Caco-2 (cell line): Measurements from ENCODE around the gene SNRNP25. TPM values are rescaled to one million over a fixed set of nuclear protein-coding genes. Genes with fewer than 3 reads are reported as not detected.

Source experiments
- BruUV-seq: library from RNA; stranded (reverse); fragments of 400-500 nt; replicated peaks from 2 replicates; lab custom pipeline; 2021; lab: Mats Ljungman, UMichigan
- CTCF ChIA-PET: fragments of 300-600 bp; sonication (Branson Sonifier 250); formaldehyde crosslinking; loops from one replicate; lab custom pipeline; 2022; ENCODE audit warnings: antibody characterized with exemption; lab: Charles Lee
- POLR2A ChIA-PET: fragments of 300-600 bp; sonication (Branson Sonifier 250); formaldehyde crosslinking; loops from one replicate; lab custom pipeline; 2022; ENCODE audit warnings: antibody characterized with exemption; lab: Charles Lee
- DNase-seq, 2 experiments: peaks; one replicate each; pipeline versions ENCODE4 v3.0.0 to v3.0.0-alpha.2; 2020 to 2022
- H3K27me3 ChIP-seq: replicated peaks from 2 replicates; pipeline ENCODE4 v1.6.0; 2011; ENCODE audit warnings: low read length; ENCODE audit not compliant: control insufficient read depth, insufficient read depth
- H3K36me3 ChIP-seq: 2 replicates; pipeline ENCODE4 v1.5.1; 2011; ENCODE audit warnings: low read length; ENCODE audit not compliant: control insufficient read depth, insufficient read depth
- H3K4me1 ChIP-seq: fragments of 250-450 bp; sonication (Bioruptor Pico); 2 replicates; pipeline ENCODE4 v1.5.1; 2020; ENCODE audit warnings: mild to moderate bottlenecking
- H3K4me3 ChIP-seq: 2 replicates; pipeline ENCODE4 v1.5.1; 2011; ENCODE audit warnings: low read depth, mild to moderate bottlenecking, control low read depth, low read length
- H3K9me3 ChIP-seq: fragments of 250-450 bp; sonication (Bioruptor Pico); 2 replicates; pipeline ENCODE4 v1.5.1; 2020; ENCODE audit warnings: mild to moderate bottlenecking, moderate library complexity
- H3K27ac Mint-ChIP-seq: one replicate; pipeline ENCODE4 v1.8.0; 2022; ENCODE audit warnings: mixed read lengths; ENCODE audit not compliant: unreplicated experiment
- H3K27me3 Mint-ChIP-seq: one replicate; pipeline ENCODE4 v1.8.0; 2022; ENCODE audit warnings: mixed read lengths; ENCODE audit not compliant: insufficient read depth, unreplicated experiment
- H3K36me3 Mint-ChIP-seq: one replicate; pipeline ENCODE4 v1.8.0; 2022; ENCODE audit warnings: mild to moderate bottlenecking, mixed read lengths; ENCODE audit not compliant: insufficient read depth, unreplicated experiment
- H3K4me1 Mint-ChIP-seq: one replicate; pipeline ENCODE4 v1.8.0; 2022; ENCODE audit warnings: low read depth, mixed read lengths; ENCODE audit not compliant: unreplicated experiment
- H3K4me3 Mint-ChIP-seq: one replicate; pipeline ENCODE4 v1.8.0; 2022; ENCODE audit warnings: mild to moderate bottlenecking, moderate library complexity, mixed read lengths; ENCODE audit not compliant: unreplicated experiment
- H3K9me3 Mint-ChIP-seq: one replicate; pipeline ENCODE4 v1.8.0; 2022; ENCODE audit warnings: mixed read lengths; ENCODE audit not compliant: unreplicated experiment
- intact Hi-C: fragments of 100-400 bp; cut with micrococcal nuclease; formaldehyde crosslinking; loops from one replicate; pipeline ENCODE4 v1.10.0; 2022; ENCODE audit not compliant: unreplicated experiment
- total RNA-seq: library from RNA; stranded (reverse); gene quantifications from 2 replicates; pipeline ENCODE4 v1.2.3, GENCODE V29; 2022
- TF ChIP-seq, protein P1 (sequence below), 2 experiments: fragments of 200-600 bp in 1 of 2; IDR thresholded peaks; 1 replicate in 1 of 2; 2 replicates in 1 of 2; pipeline versions ENCODE4 v1.5.1 to v1.8.0; 2011 to 2022; ENCODE audit warnings: antibody characterized with exemption in 1 of 2, control low read depth in 1 of 2, inconsistent platforms in 1 of 2, low read depth in 1 of 2, low read length in 1 of 2, mild to moderate bottlenecking in 1 of 2, moderate library complexity in 1 of 2; ENCODE audit not compliant: insufficient read depth in 1 of 2, severe bottlenecking in 1 of 2, unreplicated experiment in 1 of 2

Gene SNRNP25
- total RNA-seq, 1 experiment from 2014 or later = 57.1 TPM

DNA sequence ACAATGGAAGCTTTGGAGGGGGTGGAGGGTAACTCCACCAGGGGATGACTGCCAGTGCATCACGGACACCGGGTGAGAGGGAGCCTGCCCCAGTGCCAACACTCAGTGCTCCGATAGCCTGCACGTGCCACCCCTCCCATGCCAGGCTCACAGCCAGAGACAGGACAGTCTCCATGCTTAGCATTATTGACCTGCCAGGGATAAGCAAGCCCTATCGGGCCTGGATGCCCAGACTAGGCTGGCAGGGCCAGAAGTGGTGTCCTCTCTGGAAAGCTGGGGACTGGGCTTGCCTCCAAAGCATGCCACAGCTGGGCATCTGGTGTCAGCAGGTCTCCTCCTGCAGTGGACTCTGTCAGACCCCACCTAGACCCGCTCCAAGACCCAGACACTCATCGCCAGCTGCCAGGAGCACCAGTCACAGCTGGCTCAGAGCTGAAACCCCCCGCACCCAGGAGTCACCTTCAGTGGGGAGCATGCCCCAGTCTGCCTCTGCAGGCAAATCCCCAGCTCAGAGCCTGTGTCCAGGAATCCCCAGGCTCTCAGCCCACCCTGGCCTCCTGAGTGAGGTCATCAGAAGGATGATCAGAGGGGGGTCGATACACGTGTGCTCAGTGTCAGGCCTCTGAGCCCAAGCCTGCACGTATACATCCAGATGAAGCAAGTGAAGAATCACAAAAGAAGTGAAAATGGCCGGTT lies 20.6 kb downstream of the SNRNP25 start:
- CTCF ChIA-PET = interaction anchor here (0.8 kb wide), 1 partner anchor 21 kb away, joined by 3 read pairs; the partner anchor contains the start of genes POLR3K and SNRNP25
- Mint-ChIP-seq H3K27ac (no peak overlapping the region), H3K4me1 (peaks cover 7% of the 10 kb centered on the region), H3K36me3 (peaks cover 19% of the 10 kb centered on the region), H3K27me3 (no peaks in the 10 kb centered on the region), H3K9me3 (no peaks in the 10 kb centered on the region), H3K4me3 (peak overlapping the region; percentile 88)
- DNase-seq = no peak
- BruUV-seq = no TSS peak
- peaks cover 41% of the 10 kb centered on the region for H3K4me1 ChIP-seq
- intact Hi-C loops = no loop called here
- H3K36me3 ChIP-seq = no peaks in the 10 kb centered on the region
- no peaks in the 10 kb centered on the region for H3K9me3 ChIP-seq
- TF ChIP-seq, protein P1, sequence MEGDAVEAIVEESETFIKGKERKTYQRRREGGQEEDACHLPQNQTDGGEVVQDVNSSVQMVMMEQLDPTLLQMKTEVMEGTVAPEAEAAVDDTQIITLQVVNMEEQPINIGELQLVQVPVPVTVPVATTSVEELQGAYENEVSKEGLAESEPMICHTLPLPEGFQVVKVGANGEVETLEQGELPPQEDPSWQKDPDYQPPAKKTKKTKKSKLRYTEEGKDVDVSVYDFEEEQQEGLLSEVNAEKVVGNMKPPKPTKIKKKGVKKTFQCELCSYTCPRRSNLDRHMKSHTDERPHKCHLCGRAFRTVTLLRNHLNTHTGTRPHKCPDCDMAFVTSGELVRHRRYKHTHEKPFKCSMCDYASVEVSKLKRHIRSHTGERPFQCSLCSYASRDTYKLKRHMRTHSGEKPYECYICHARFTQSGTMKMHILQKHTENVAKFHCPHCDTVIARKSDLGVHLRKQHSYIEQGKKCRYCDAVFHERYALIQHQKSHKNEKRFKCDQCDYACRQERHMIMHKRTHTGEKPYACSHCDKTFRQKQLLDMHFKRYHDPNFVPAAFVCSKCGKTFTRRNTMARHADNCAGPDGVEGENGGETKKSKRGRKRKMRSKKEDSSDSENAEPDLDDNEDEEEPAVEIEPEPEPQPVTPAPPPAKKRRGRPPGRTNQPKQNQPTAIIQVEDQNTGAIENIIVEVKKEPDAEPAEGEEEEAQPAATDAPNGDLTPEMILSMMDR (IDR thresholded peaks at IDR 0.05; ENCODE audit: insufficient read depth in 1 of 2, low read depth in 1 of 2, low read length in 1 of 2, severe bottlenecking in 1 of 2, unreplicated experiment in 1 of 2) = no peak
- no peaks in the 10 kb centered on the region for H3K27me3 ChIP-seq
- POLR2A ChIA-PET = no interaction called here
- no peak overlapping the region for H3K4me3 ChIP-seq

DNA sequence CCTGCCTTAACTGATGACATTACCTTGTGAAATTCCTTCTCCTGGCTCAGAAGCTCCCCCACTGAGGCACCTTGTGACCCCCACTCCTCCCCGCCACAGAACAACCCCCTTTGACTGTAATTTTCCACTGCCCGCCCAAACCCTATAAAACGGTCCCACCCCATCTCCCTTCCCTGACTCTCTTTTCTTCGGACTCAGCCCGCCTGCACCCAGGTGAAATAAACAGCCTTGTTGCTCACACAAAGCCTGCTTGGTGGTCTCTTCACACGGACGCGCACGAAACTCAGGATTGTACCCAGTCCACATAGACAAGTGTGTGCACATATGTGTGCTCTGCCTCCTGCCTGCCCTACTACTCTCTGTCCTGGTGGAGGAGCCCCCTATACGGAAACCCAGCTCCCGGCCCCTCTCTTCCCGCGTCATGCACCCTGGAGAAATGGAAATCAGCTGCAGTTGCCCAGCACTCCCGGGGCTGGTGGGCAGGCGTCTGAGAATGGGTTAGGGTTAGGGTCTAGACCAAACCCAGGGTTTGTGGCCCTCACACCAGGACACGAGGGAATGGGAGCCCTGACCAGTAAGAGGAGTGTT lies 21.2 kb downstream of the SNRNP25 start:
- TF ChIP-seq, protein P1 (IDR thresholded peaks at IDR 0.05; ENCODE audit: insufficient read depth in 1 of 2, low read depth in 1 of 2, low read length in 1 of 2, severe bottlenecking in 1 of 2, unreplicated experiment in 1 of 2) = no peak
- Histone ChIP-seq H3K27me3 (no peaks in the 10 kb centered on the region), H3K36me3 (no peaks in the 10 kb centered on the region; the same call in 1 of the 2 replicates), H3K9me3 (no peaks in the 10 kb centered on the region), H3K4me1 (peaks cover 41% of the 10 kb centered on the region), H3K4me3 (no peak overlapping the region)
- H3K4me3 Mint-ChIP-seq = no peak overlapping the region
- CTCF ChIA-PET = interaction anchor here (0.5 to 1.7 kb wide), 3 partner anchors 9 to 22 kb away, joined by 3 to 5 read pairs (median 3); partner anchors contain the start of genes POLR3K and SNRNP25
- BruUV-seq = no TSS peak
- H3K4me1 Mint-ChIP-seq = peaks cover 7% of the 10 kb centered on the region
- H3K36me3 Mint-ChIP-seq = peaks cover 19% of the 10 kb centered on the region
- intact Hi-C loops = no loop called here
- H3K27me3 Mint-ChIP-seq = no peaks in the 10 kb centered on the region
- DNase-seq = no peak
- POLR2A ChIA-PET = interaction anchor here (0.6 kb wide), 1 partner anchor 326 kb away, joined by 3 read pairs; no protein-coding TSS in a partner anchor
- no peaks in the 10 kb centered on the region for H3K9me3 Mint-ChIP-seq
- no peak overlapping the region for H3K27ac Mint-ChIP-seq
